ENCODE data around the gene NOX5. TPM values are rescaled to one million over a fixed set of nuclear protein-coding genes. Genes with fewer than 3 reads are reported as not detected.

Gene NOX5
- total RNA-seq, 6 experiments from 2014 or later, result 0.06 to 0.15 (median 0.11) TPM; not detected in 3

- no peaks in the 10 kb centered on the region for H3K4me1 ChIP-seq
- no peaks in the 10 kb centered on the region for H3K36me3 ChIP-seq
- no peaks in the 10 kb centered on the region for H3K27me3 ChIP-seq
- intact Hi-C loops (cut with DNase I), result no loop called here
- no peak overlapping the region for H3K4me3 ChIP-seq
- DNase-seq (no peak), ATAC-seq (no peak)
- TF ChIP-seq POLR2A (IDR thresholded peaks at IDR 0.05), result no peak
- no peak for TF ChIP-seq CTCF (IDR thresholded peaks at IDR 0.05)
- H3K27ac ChIP-seq, result no peak overlapping the region
- 94% methylated on average over 4 of the region's 4 CpGs for WGBS (ENCODE audit: insufficient coverage, low coverage, low lambda C conversion rate, missing lambda C conversion rate)
- H3K9me3 ChIP-seq, result no peaks in the 10 kb centered on the region
Observed at GRCh38 chr15:68997050-68997449, 17.4 kb upstream of the NOX5 start.

GRCh38 chr15:68997930-68998777 lies 16.3 kb upstream of the NOX5 start:
- Histone ChIP-seq H3K4me3 (no peak overlapping the region), H3K27me3 (no peaks in the 10 kb centered on the region), H3K27ac (no peak overlapping the region), H3K4me1 (no peaks in the 10 kb centered on the region), H3K9me3 (no peaks in the 10 kb centered on the region), H3K36me3 (no peaks in the 10 kb centered on the region)
- no peak for TF ChIP-seq CTCF (IDR thresholded peaks at IDR 0.05)
- no peak for TF ChIP-seq POLR2A (IDR thresholded peaks at IDR 0.05)
- DNase-seq (no peak), ATAC-seq (no peak)
- 51% methylated on average over 4 of the region's 4 CpGs for WGBS (ENCODE audit: insufficient coverage, low coverage, low lambda C conversion rate, missing lambda C conversion rate)
- intact Hi-C loops (cut with DNase I), result no loop called here

GRCh38 chr15:68999091-68999490 lies 15.4 kb upstream of the NOX5 start:
- no peak overlapping the region for H3K4me3 ChIP-seq
- TF ChIP-seq CTCF (IDR thresholded peaks at IDR 0.05) (no peak), POLR2A (IDR thresholded peaks at IDR 0.05) (no peak)
- H3K4me1 ChIP-seq, result no peaks in the 10 kb centered on the region
- 74% methylated on average over 6 of the region's 6 CpGs for WGBS (ENCODE audit: insufficient coverage, low coverage, low lambda C conversion rate, missing lambda C conversion rate)
- intact Hi-C loops (cut with DNase I), result no loop called here
- no peaks in the 10 kb centered on the region for H3K9me3 ChIP-seq
- H3K27me3 ChIP-seq, result no peaks in the 10 kb centered on the region
- no peak overlapping the region for H3K27ac ChIP-seq
- H3K36me3 ChIP-seq, result no peaks in the 10 kb centered on the region
- DNase-seq, result no peak
- ATAC-seq, result no peak

GRCh38 chr15:69000091-69000490 lies 14.4 kb upstream of the NOX5 start:
- 44% methylated on average over 5 of the region's 5 CpGs for WGBS (ENCODE audit: insufficient coverage, low coverage, low lambda C conversion rate, missing lambda C conversion rate)
- H3K27ac ChIP-seq, result no peak overlapping the region
- no peaks in the 10 kb centered on the region for H3K27me3 ChIP-seq
- no peak overlapping the region for H3K4me3 ChIP-seq
- DNase-seq (no peak), ATAC-seq (no peak)
- no peak for TF ChIP-seq POLR2A (IDR thresholded peaks at IDR 0.05)
- TF ChIP-seq CTCF (IDR thresholded peaks at IDR 0.05), result no peak
- no peaks in the 10 kb centered on the region for H3K9me3 ChIP-seq
- intact Hi-C loops (cut with DNase I), result no loop called here
- no peaks in the 10 kb centered on the region for H3K36me3 ChIP-seq
- H3K4me1 ChIP-seq, result no peaks in the 10 kb centered on the region
